Activated CD4-positive, alpha-beta T cell treated with anti-CD3 and anti-CD28 coated beads for 24 hours (primary cell): ENCODE measurements around the gene PSTPIP2.
"Not testable (repeated sequence)": the region's sequence is repeated elsewhere in the genome, so short reads cannot be mapped to it uniquely, and the experiment has no call there.

Source experiments
- DNase-seq, 2 donors: peaks; one replicate each; pipeline ENCODE4 v3.0.0-alpha.2; 2020; ENCODE audit warnings: low read depth in 2 of 2

Gene PSTPIP2

GRCh38 chr18:45981821-45982220, 90.2 kb downstream of the PSTPIP2 start:
- DNase-seq: no peak

- no peak for DNase-seq
Observed at GRCh38 chr18:45980229-45980628, 91.8 kb downstream of the PSTPIP2 start.

- DNase-seq: no peak
Observed at GRCh38 chr18:45978084-45978483, 94.0 kb downstream of the PSTPIP2 start.

GRCh38 chr18:45976974-45977373, 95.1 kb downstream of the PSTPIP2 start:
- no peak for DNase-seq

GRCh38 chr18:45976566-45976965, 95.5 kb downstream of the PSTPIP2 start:
- DNase-seq: no peak

GRCh38 chr18:45974088-45974536, 97.9 kb downstream of the PSTPIP2 start:
- peak; percentile 41 to 46 for DNase-seq

GRCh38 chr18:45967007-45967706, 104.9 kb downstream of the PSTPIP2 start, which contains the start of gene EPG5:
Gene EPG5 (minus strand): TSS chr18:45967329. CDS start chr18:45967239, 90 bp downstream.
- peak; percentile 86 to 89 for DNase-seq

- DNase-seq: not testable (repeated sequence)
Observed at GRCh38 chr18:45964913-45965312, 107.1 kb downstream of the PSTPIP2 start.

GRCh38 chr18:45962866-45963265, 109.2 kb downstream of the PSTPIP2 start:
- no peak for DNase-seq

- DNase-seq: no peak
Observed at GRCh38 chr18:45962461-45962860, 109.6 kb downstream of the PSTPIP2 start.

- DNase-seq: not testable (repeated sequence)
Observed at GRCh38 chr18:45959484-45959883, 112.6 kb downstream of the PSTPIP2 start.

GRCh38 chr18:45958730-45959129, 113.3 kb downstream of the PSTPIP2 start:
- no peak for DNase-seq

GRCh38 chr18:45958027-45958426, 114.0 kb downstream of the PSTPIP2 start:
- DNase-seq: no peak

GRCh38 chr18:45957100-45957499, 115.0 kb downstream of the PSTPIP2 start:
- DNase-seq: no peak

GRCh38 chr18:45954070-45954934, 117.8 kb downstream of the PSTPIP2 start:
- DNase-seq: no peak

GRCh38 chr18:45951016-45951714, 120.9 kb downstream of the PSTPIP2 start:
- DNase-seq: no peak

GRCh38 chr18:45945669-45946068, 126.4 kb downstream of the PSTPIP2 start:
- DNase-seq: no peak

- DNase-seq: no peak
Observed at GRCh38 chr18:45940724-45941123, 131.3 kb downstream of the PSTPIP2 start.

GRCh38 chr18:45939236-45939635, 132.8 kb downstream of the PSTPIP2 start:
- DNase-seq: no peak

GRCh38 chr18:45938488-45938935, 133.5 kb downstream of the PSTPIP2 start:
- DNase-seq: no peak

GRCh38 chr18:45935591-45936335, 136.3 kb downstream of the PSTPIP2 start:
- DNase-seq: no peak
